Stimulated activated CD8-positive, alpha-beta memory T cell treated with anti-CD3 and anti-CD28 coated beads, Interleukin-15, amount 100 ng/mL, for 4 hours (primary cell): ENCODE data around the gene EXOC1.
"Not testable (repeated sequence)": the region's sequence is repeated elsewhere in the genome, so short reads cannot be mapped to it uniquely, and the experiment has no call there.

Experiments
- DNase-seq, 2 donors: peaks; one replicate each; pipeline ENCODE4 v3.0.0-alpha.2; 2020; ENCODE audit warnings: low read depth in 2 of 2

Gene EXOC1

GRCh38 chr4:55906989-55907388 lies 53.5 kb downstream of the EXOC1 start:
- no peak for DNase-seq

- no peak for DNase-seq
These were observed 54.0 kb downstream of the EXOC1 start for GRCh38 chr4:55907469-55907868.

- DNase-seq, result no peak
These were observed 56.7 kb downstream of the EXOC1 start for GRCh38 chr4:55910140-55910539.

GRCh38 chr4:55912249-55912648 lies 58.8 kb downstream of the EXOC1 start:
- DNase-seq, result no peak

- no peak for DNase-seq
These were observed 67.1 kb downstream of the EXOC1 start for GRCh38 chr4:55920571-55920970.

GRCh38 chr4:55921093-55921492 lies 67.6 kb downstream of the EXOC1 start:
- DNase-seq, result no peak

- no peak for DNase-seq
These were observed 71.8 kb downstream of the EXOC1 start for GRCh38 chr4:55925241-55925640.

- DNase-seq, result no peak
These were observed 73.2 kb downstream of the EXOC1 start for GRCh38 chr4:55926610-55927009.

- no peak for DNase-seq
These were observed 74.5 kb downstream of the EXOC1 start for GRCh38 chr4:55927803-55928437.

- no peak for DNase-seq
These were observed 75.4 kb downstream of the EXOC1 start for GRCh38 chr4:55928846-55929245.

GRCh38 chr4:55931043-55931442 lies 77.6 kb downstream of the EXOC1 start:
- no peak for DNase-seq

- DNase-seq, result no peak
These were observed 78.4 kb downstream of the EXOC1 start for GRCh38 chr4:55931833-55932232.

GRCh38 chr4:55932511-55932910 lies 79.1 kb downstream of the EXOC1 start:
- no peak for DNase-seq

- DNase-seq, result no peak
These were observed 80.2 kb downstream of the EXOC1 start for GRCh38 chr4:55933611-55934010.

GRCh38 chr4:55935907-55936306 lies 82.5 kb downstream of the EXOC1 start:
- not testable (repeated sequence) for DNase-seq

- DNase-seq, result no peak
These were observed 85.0 kb downstream of the EXOC1 start for GRCh38 chr4:55938481-55938880.

- no peak for DNase-seq
These were observed 86.0 kb downstream of the EXOC1 start for GRCh38 chr4:55939421-55939820.

GRCh38 chr4:55941881-55942396 lies 88.5 kb downstream of the EXOC1 start:
- no peak for DNase-seq

GRCh38 chr4:55947254-55947882 lies 93.9 kb downstream of the EXOC1 start:
- DNase-seq, result no peak

GRCh38 chr4:55947912-55948725 lies 94.7 kb downstream of the EXOC1 start:
- no peak for DNase-seq

GRCh38 chr4:55948726-55949481 lies 95.5 kb downstream of the EXOC1 start, which contains the start of gene CEP135:
Gene CEP135 (plus strand): TSS chr4:55948945. CDS start chr4:55952131, 3,186 bp downstream.
- DNase-seq, result peak; percentile 77 to 83

GRCh38 chr4:55949482-55949802 lies 96.0 kb downstream of the EXOC1 start:
- DNase-seq, result no peak
